Karpas-422 (cell line): ENCODE results near the gene CAPN8. TPM values are rescaled to one million over a fixed set of nuclear protein-coding genes. Genes with fewer than 3 reads are reported as not detected.

Experiments
- DNase-seq: peaks from one replicate; pipeline ENCODE4 v3.0.0-alpha.2; 2015
- H2AFZ ChIP-seq: fragments of 200-600 bp; sonication (generic); 2 replicates; pipeline ENCODE4 v1.6.1; 2014; ENCODE audit warnings: antibody characterized with exemption, low read length, mixed read lengths
- H3K27ac ChIP-seq: fragments of 200-600 bp; sonication (generic); 2 replicates; pipeline ENCODE4 v1.5.1; 2014; ENCODE audit warnings: mild to moderate bottlenecking, low read length, moderate library complexity
- H3K27me3 ChIP-seq: fragments of 200-600 bp; sonication (generic); 2 replicates; pipeline ENCODE4 v1.6.1; 2014; ENCODE audit warnings: low read length, mixed read lengths
- H3K36me3 ChIP-seq: fragments of 200-600 bp; sonication (generic); 2 replicates; pipeline ENCODE4 v1.6.1; 2014; ENCODE audit warnings: low read length, mixed read lengths; ENCODE audit not compliant: insufficient read depth
- H3K4me1 ChIP-seq: fragments of 200-600 bp; sonication (generic); 2 replicates; pipeline ENCODE4 v1.6.1; 2014; ENCODE audit warnings: mild to moderate bottlenecking, low read length, mixed read lengths
- H3K4me2 ChIP-seq: fragments of 200-600 bp; sonication (generic); 2 replicates; pipeline ENCODE4 v1.6.1; 2014; ENCODE audit warnings: low read length, low read depth, mild to moderate bottlenecking; ENCODE audit not compliant: poor library complexity, severe bottlenecking
- H3K4me3 ChIP-seq: fragments of 200-600 bp; sonication (generic); 2 replicates; pipeline ENCODE4 v1.5.1; 2014; ENCODE audit warnings: mild to moderate bottlenecking, antibody characterized with exemption, low read length, mixed read lengths
- H3K79me2 ChIP-seq: fragments of 200-600 bp; sonication (generic); 2 replicates; pipeline ENCODE4 v1.6.1; 2014; ENCODE audit warnings: mild to moderate bottlenecking, low read length, mixed read lengths
- H3K9ac ChIP-seq: fragments of 200-600 bp; sonication (generic); 2 replicates; pipeline ENCODE4 v1.6.0; 2014; ENCODE audit warnings: low read length
- H3K9me2 ChIP-seq: fragments of 200-600 bp; sonication (generic), shearing (Covaris generic); replicated peaks from 2 replicates; pipeline ENCODE4 v1.6.0; 2014; ENCODE audit warnings: mild to moderate bottlenecking, low read length, moderate library complexity; ENCODE audit not compliant: insufficient read depth
- H3K9me3 ChIP-seq: fragments of 300-700, 200-600 bp; sonication (generic); 2 replicates; pipeline ENCODE4 v1.6.1; 2014; ENCODE audit warnings: low read length, mixed read lengths
- H4K20me1 ChIP-seq: fragments of 200-600 bp; sonication (generic); 2 replicates; pipeline ENCODE4 v1.6.1; 2014; ENCODE audit warnings: mild to moderate bottlenecking, antibody characterized with exemption, low read length, low read depth; ENCODE audit not compliant: insufficient read depth
- total RNA-seq: library from RNA; depleted of rRNA; stranded (reverse); fragments of >200 nt; shearing (Covaris generic); gene quantifications from 2 replicates; pipeline ENCODE4 v1.2.3, GENCODE V29; 2014; ENCODE audit warnings: low replicate concordance

The CAPN8 gene
- total RNA-seq, 1 experiment from 2014 or later, result not detected

GRCh38 chr1:223669003-223669795 lies 3.7 kb upstream of the CAPN8 start:
- no peak overlapping the region for H3K27ac ChIP-seq
- no peaks in the 10 kb centered on the region; the same call in 1 of the 2 replicates for H3K9me3 ChIP-seq
- no peak overlapping the region for H2AFZ ChIP-seq
- H3K79me2 ChIP-seq, result no peaks in the 10 kb centered on the region
- no peaks in the 10 kb centered on the region for H3K9me2 ChIP-seq
- H4K20me1 ChIP-seq, result no peaks in the 10 kb centered on the region
- H3K4me2 ChIP-seq, result no peak overlapping the region
- no peak overlapping the region for H3K9ac ChIP-seq
- no peak for DNase-seq
- H3K36me3 ChIP-seq, result no peaks in the 10 kb centered on the region
- no peaks in the 10 kb centered on the region for H3K27me3 ChIP-seq
- H3K4me1 ChIP-seq, result no peaks in the 10 kb centered on the region
- no peak overlapping the region for H3K4me3 ChIP-seq

- Histone ChIP-seq H3K9me2 (no peaks in the 10 kb centered on the region), H2AFZ (no peak overlapping the region), H3K27ac (no peak overlapping the region), H4K20me1 (no peaks in the 10 kb centered on the region), H3K9me3 (no peaks in the 10 kb centered on the region), H3K4me2 (no peak overlapping the region), H3K4me3 (no peak overlapping the region), H3K9ac (no peak overlapping the region), H3K79me2 (no peaks in the 10 kb centered on the region), H3K27me3 (no peaks in the 10 kb centered on the region), H3K4me1 (no peaks in the 10 kb centered on the region), H3K36me3 (no peaks in the 10 kb centered on the region)
- no peak for DNase-seq
Observed at GRCh38 chr1:223667484-223668182, 2.1 kb upstream of the CAPN8 start.

GRCh38 chr1:223664106-223664505 lies 1.4 kb downstream of the CAPN8 start:
- no peaks in the 10 kb centered on the region for H3K4me1 ChIP-seq
- H3K4me3 ChIP-seq, result no peak overlapping the region
- no peak overlapping the region for H3K4me2 ChIP-seq
- H3K9me3 ChIP-seq, result no peaks in the 10 kb centered on the region
- no peaks in the 10 kb centered on the region for H4K20me1 ChIP-seq
- DNase-seq, result no peak
- H3K9ac ChIP-seq, result no peak overlapping the region
- H3K36me3 ChIP-seq, result no peaks in the 10 kb centered on the region
- H3K27me3 ChIP-seq, result no peaks in the 10 kb centered on the region
- H2AFZ ChIP-seq, result no peak overlapping the region
- H3K9me2 ChIP-seq, result no peaks in the 10 kb centered on the region
- no peak overlapping the region for H3K27ac ChIP-seq
- H3K79me2 ChIP-seq, result no peaks in the 10 kb centered on the region

DNA sequence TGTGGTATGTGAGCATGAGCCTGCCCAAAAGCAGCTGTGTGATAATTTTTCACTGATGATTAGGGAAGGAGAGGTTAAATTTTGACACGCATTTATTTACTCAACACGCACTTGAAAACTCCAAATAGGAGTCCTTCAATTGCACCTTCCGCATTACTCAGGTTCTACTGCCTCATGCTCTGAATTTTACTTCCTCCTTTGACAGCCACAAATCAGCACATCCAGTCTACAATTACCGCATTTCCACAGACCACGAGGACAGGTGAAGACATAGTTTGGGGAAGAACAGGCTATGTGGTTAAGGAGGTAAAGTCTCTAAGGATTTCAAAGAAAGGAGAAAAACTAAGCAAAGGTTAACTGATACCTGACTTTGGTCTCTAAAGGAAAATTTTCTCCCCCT lies 2.6 kb downstream of the CAPN8 start:
- no peaks in the 10 kb centered on the region for H3K36me3 ChIP-seq
- no peak overlapping the region for H3K27ac ChIP-seq
- no peaks in the 10 kb centered on the region for H3K9me2 ChIP-seq

GRCh38 chr1:223659711-223660110 lies 5.8 kb downstream of the CAPN8 start:
- Histone ChIP-seq H3K9ac (no peak overlapping the region), H3K9me2 (no peaks in the 10 kb centered on the region), H4K20me1 (no peaks in the 10 kb centered on the region), H3K4me3 (no peak overlapping the region), H2AFZ (no peak overlapping the region), H3K4me2 (no peak overlapping the region), H3K27ac (no peak overlapping the region), H3K27me3 (no peaks in the 10 kb centered on the region), H3K36me3 (no peaks in the 10 kb centered on the region), H3K79me2 (no peaks in the 10 kb centered on the region), H3K9me3 (no peaks in the 10 kb centered on the region), H3K4me1 (no peaks in the 10 kb centered on the region)
- DNase-seq, result no peak

More for the DNA sequence above, 2.6 kb downstream of the CAPN8 start:
- Histone ChIP-seq H3K27me3 (no peaks in the 10 kb centered on the region), H3K79me2 (no peaks in the 10 kb centered on the region), H4K20me1 (no peaks in the 10 kb centered on the region), H3K4me1 (no peaks in the 10 kb centered on the region), H3K4me2 (no peak overlapping the region), H3K9ac (no peak overlapping the region), H2AFZ (no peak overlapping the region), H3K9me3 (no peaks in the 10 kb centered on the region), H3K4me3 (no peak overlapping the region)
- DNase-seq, result no peak

DNA sequence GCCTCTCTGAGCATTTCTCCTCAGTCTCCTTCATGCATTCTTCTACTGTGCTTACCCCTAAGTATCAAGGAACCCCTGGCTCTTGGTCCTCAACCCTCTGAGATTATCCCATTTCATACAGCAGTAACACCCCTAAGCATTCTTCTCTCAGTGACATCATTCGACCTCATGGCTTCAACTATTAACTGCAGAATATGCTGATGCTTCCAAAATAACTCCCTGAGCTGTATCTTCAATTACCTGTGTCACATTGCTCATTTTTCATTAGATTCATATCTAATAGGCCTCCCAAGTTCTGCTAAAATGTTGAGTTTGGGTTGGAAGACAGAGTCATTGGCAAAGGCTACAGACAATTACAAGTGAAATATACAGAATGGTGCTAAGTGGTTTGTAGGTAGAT lies 7.5 kb downstream of the CAPN8 start:
- no peaks in the 10 kb centered on the region for H3K79me2 ChIP-seq
- DNase-seq, result no peak
- no peaks in the 10 kb centered on the region for H4K20me1 ChIP-seq
- H3K9ac ChIP-seq, result no peak overlapping the region
- H3K9me2 ChIP-seq, result no peaks in the 10 kb centered on the region
- no peaks in the 10 kb centered on the region for H3K4me1 ChIP-seq
- no peak overlapping the region for H2AFZ ChIP-seq
- no peak overlapping the region for H3K27ac ChIP-seq
- H3K27me3 ChIP-seq, result no peaks in the 10 kb centered on the region
- H3K9me3 ChIP-seq, result no peaks in the 10 kb centered on the region
- H3K4me3 ChIP-seq, result no peak overlapping the region
- no peaks in the 10 kb centered on the region for H3K36me3 ChIP-seq
- no peak overlapping the region for H3K4me2 ChIP-seq

DNA sequence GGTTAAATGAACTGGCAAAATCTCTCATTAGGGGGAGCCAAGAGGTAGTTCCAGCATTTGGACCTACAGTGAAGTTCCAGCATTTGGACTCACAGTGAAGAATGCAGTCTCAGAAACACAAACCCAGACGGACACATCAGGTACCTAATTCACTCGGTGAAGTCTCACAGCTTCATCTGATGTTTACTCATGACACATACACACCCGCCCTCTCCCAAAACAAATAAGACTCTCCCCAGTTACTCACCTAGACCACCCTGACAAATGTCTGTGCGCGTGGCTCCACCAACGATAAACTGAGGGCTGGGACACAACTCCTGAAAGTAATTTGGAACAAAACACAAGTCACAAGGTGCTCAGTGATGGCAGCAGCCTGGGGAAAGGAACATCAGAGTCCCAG lies 11.4 kb downstream of the CAPN8 start:
- H3K4me1 ChIP-seq, result no peaks in the 10 kb centered on the region
- H4K20me1 ChIP-seq, result no peaks in the 10 kb centered on the region
- no peak overlapping the region for H3K4me2 ChIP-seq
- H3K4me3 ChIP-seq, result no peak overlapping the region
- H3K79me2 ChIP-seq, result no peaks in the 10 kb centered on the region
- no peaks in the 10 kb centered on the region for H3K36me3 ChIP-seq
- H3K9me2 ChIP-seq, result no peaks in the 10 kb centered on the region
- H3K9ac ChIP-seq, result no peak overlapping the region
- no peak overlapping the region for H2AFZ ChIP-seq
- no peaks in the 10 kb centered on the region for H3K9me3 ChIP-seq
- no peaks in the 10 kb centered on the region for H3K27me3 ChIP-seq
- DNase-seq, result no peak
- H3K27ac ChIP-seq, result no peak overlapping the region

- Histone ChIP-seq H3K27ac (no peak overlapping the region), H3K4me3 (no peak overlapping the region), H4K20me1 (no peaks in the 10 kb centered on the region), H3K4me2 (no peak overlapping the region), H3K9ac (no peak overlapping the region), H3K9me3 (no peaks in the 10 kb centered on the region), H3K9me2 (no peaks in the 10 kb centered on the region), H3K36me3 (no peaks in the 10 kb centered on the region), H3K79me2 (no peaks in the 10 kb centered on the region), H2AFZ (no peak overlapping the region), H3K27me3 (no peaks in the 10 kb centered on the region), H3K4me1 (no peaks in the 10 kb centered on the region)
- no peak for DNase-seq
Observed at GRCh38 chr1:223653431-223653830, 12.1 kb downstream of the CAPN8 start.
